Activated CD8-positive, alpha-beta T cell treated with anti-CD3 and anti-CD28 coated beads for 36 hours (primary cell): ENCODE measurements around the gene HTRA1. TPM values are rescaled to one million over a fixed set of nuclear protein-coding genes. Genes with fewer than 3 reads are reported as not detected.

Source experiments
- ATAC-seq: fragments of 200-7000 bp; cut with Tn5 transposase; one replicate; pipeline ENCODE4 v1.10.0; 2021; ENCODE audit warnings: mild to moderate bottlenecking, moderate library complexity
- CTCF ChIA-PET: fragments of 350-600 bp; sonication (Branson Sonifier 250); formaldehyde crosslinking; loops from one replicate; lab custom pipeline; 2021; ENCODE audit warnings: antibody characterized with exemption; lab: Charles Lee
- POLR2A ChIA-PET: fragments of 350-600 bp; sonication (Branson Sonifier 250); formaldehyde crosslinking; loops from one replicate; lab custom pipeline; 2021; ENCODE audit warnings: antibody characterized with exemption; lab: Charles Lee
- DNase-seq: peaks from one replicate; pipeline ENCODE4 v3.0.0-alpha.2; 2020
- H3K27ac Mint-ChIP-seq: one replicate; pipeline ENCODE4 v1.8.0; 2021; ENCODE audit warnings: mild to moderate bottlenecking, mixed read lengths
- H3K27me3 Mint-ChIP-seq: one replicate; pipeline ENCODE4 v1.8.0; 2021; ENCODE audit warnings: mixed read lengths
- H3K36me3 Mint-ChIP-seq: one replicate; pipeline ENCODE4 v1.8.0; 2021; ENCODE audit warnings: low read depth, mixed read lengths
- H3K4me1 Mint-ChIP-seq: one replicate; pipeline ENCODE4 v1.8.0; 2021; ENCODE audit warnings: low read depth, mixed read lengths
- H3K4me3 Mint-ChIP-seq: one replicate; pipeline ENCODE4 v1.8.0; 2021; ENCODE audit warnings: mild to moderate bottlenecking, moderate library complexity, mixed read lengths
- H3K9me3 Mint-ChIP-seq: one replicate; pipeline ENCODE4 v1.8.0; 2021; ENCODE audit warnings: mixed read lengths
- intact Hi-C: fragments of 100-400 bp; cut with micrococcal nuclease; formaldehyde crosslinking; loops from one replicate; pipeline ENCODE4 v1.10.0; 2022
- total RNA-seq, 2 experiments: library from RNA; stranded (reverse); gene quantifications; one replicate each; pipeline ENCODE4 v1.2.3, GENCODE V29; 2021
- TF ChIP-seq, protein P1 (sequence below): fragments of 200-600 bp; IDR thresholded peaks from one replicate; pipeline ENCODE4 v1.8.0; 2022; ENCODE audit warnings: antibody characterized with exemption, mild to moderate bottlenecking

The HTRA1 gene
- total RNA-seq, 2 experiments from 2014 or later: not detected

DNA sequence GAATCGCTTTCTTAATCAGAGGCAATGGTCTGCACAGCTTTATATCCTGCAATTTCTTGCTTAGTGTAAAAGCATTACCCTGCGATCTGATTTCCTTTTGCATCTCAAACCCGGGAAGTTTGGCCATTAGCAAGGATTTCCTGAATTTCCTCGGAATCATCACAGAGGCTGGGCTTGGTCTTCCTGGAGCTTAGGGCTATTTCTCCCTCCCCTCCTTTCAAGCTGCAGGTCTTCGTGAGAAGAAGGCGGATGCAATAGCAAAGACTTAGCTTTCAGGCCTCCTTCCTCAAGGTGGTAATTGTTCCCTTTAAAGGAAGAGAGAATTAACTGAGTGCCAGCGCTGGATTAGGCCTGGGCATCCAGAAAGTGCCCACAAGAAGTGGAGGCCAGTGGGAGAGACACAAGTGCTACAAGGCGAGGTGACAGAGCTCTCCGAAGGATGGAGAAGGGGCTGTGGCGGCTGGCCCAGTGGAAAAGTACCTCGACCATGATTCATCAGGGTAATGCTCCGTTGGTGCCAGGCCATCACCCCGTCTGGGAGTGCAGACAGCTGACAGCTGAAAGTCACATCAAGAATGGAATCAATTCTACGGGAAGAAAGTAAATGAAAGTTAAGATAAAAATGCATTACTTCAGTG lies 10.9 kb upstream of the HTRA1 start:
- H3K27ac Mint-ChIP-seq: no peak overlapping the region
- TF ChIP-seq, protein P1, sequence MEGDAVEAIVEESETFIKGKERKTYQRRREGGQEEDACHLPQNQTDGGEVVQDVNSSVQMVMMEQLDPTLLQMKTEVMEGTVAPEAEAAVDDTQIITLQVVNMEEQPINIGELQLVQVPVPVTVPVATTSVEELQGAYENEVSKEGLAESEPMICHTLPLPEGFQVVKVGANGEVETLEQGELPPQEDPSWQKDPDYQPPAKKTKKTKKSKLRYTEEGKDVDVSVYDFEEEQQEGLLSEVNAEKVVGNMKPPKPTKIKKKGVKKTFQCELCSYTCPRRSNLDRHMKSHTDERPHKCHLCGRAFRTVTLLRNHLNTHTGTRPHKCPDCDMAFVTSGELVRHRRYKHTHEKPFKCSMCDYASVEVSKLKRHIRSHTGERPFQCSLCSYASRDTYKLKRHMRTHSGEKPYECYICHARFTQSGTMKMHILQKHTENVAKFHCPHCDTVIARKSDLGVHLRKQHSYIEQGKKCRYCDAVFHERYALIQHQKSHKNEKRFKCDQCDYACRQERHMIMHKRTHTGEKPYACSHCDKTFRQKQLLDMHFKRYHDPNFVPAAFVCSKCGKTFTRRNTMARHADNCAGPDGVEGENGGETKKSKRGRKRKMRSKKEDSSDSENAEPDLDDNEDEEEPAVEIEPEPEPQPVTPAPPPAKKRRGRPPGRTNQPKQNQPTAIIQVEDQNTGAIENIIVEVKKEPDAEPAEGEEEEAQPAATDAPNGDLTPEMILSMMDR: no peak
- H3K4me3 Mint-ChIP-seq: no peak overlapping the region
- H3K36me3 Mint-ChIP-seq: no peaks in the 10 kb centered on the region
- CTCF ChIA-PET: interaction anchor here (1.1 to 2.0 kb wide), 3 partner anchors 15 to 142 kb away, joined by 3 to 10 read pairs (median 3); no protein-coding TSS in a partner anchor
- DNase-seq (no peak), ATAC-seq (no peak)
- POLR2A ChIA-PET: no interaction called here
- H3K27me3 Mint-ChIP-seq: peaks cover 7% of the 10 kb centered on the region
- intact Hi-C loops: loop anchor here (10.0 kb wide), 1 partner anchor 114 kb away; the partner anchor contains the start of gene DMBT1
- no peaks in the 10 kb centered on the region for H3K4me1 Mint-ChIP-seq
- H3K9me3 Mint-ChIP-seq: no peaks in the 10 kb centered on the region

DNA sequence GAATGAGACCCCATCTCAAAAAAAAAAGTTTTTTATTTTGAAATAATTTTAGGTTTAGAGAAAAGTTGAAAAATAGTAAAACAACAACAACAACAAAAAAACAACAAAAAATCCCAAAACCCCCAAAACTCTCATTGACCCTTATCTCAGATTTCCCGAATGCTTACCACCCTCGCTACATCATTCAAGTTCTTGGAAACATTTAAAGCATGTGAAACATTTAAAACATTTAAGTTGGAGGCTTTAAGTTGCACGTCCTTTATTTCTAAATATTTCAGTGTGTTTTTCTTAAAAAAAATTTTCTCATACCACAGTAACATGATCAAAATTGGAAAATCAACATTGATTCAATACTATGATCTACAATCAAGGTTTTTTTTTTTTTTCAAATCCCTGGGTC lies 7.3 kb upstream of the HTRA1 start:
- DNase-seq: no peak
- TF ChIP-seq, protein P1: no peak
- ATAC-seq: no peak
- intact Hi-C loops: loop anchor here (10.0 kb wide), 1 partner anchor 111 kb away; the partner anchor contains the start of gene DMBT1
- Mint-ChIP-seq H3K4me3 (no peak overlapping the region), H3K36me3 (no peaks in the 10 kb centered on the region), H3K27me3 (peaks cover 26% of the 10 kb centered on the region), H3K9me3 (no peaks in the 10 kb centered on the region), H3K4me1 (no peaks in the 10 kb centered on the region), H3K27ac (no peak overlapping the region)
- ChIA-PET POLR2A (interaction anchor here (0.6 kb wide), 1 partner anchor 530 kb away, joined by 3 read pairs; no protein-coding TSS in a partner anchor), CTCF (interaction anchor here (3.1 kb wide), 1 partner anchor 112 kb away, joined by 12 read pairs; no protein-coding TSS in a partner anchor)

DNA sequence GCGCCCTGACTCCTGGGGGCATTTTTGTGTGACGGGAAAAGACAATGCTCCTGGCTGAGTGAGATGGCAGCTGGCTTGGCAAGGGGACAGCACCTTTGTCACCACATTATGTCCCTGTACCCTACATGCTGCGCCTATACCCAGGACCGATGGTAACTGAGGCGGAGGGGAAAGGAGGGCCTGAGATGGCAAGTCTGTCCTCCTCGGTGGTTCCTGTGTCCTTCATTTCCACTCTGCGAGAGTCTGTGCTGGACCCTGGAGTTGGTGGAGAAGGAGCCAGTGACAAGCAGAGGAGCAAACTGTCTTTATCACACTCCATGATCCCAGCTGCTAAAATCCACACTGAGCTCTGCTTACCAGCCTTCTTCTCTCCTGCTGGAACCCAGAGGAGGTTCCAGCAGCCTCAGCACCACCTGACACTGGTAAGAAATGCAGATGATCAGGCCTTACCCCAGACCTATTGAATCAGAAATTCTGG lies 6.7 kb upstream of the HTRA1 start, which contains the start of gene ARMS2:
Gene ARMS2, plus strand, starts transcription at position 51 of the 478 bp plus-strand sequence. Its CDS starts 75 bp downstream, at position 126.
- Mint-ChIP-seq H3K36me3 (no peaks in the 10 kb centered on the region), H3K27me3 (peaks cover 32% of the 10 kb centered on the region), H3K4me1 (no peaks in the 10 kb centered on the region), H3K9me3 (no peaks in the 10 kb centered on the region), H3K27ac (no peak within 1 kb of the TSS), H3K4me3 (no peak within 1 kb of the TSS)
- ATAC-seq (no peak), DNase-seq (no peak)
- CTCF ChIA-PET: interaction anchor here (3.1 kb wide), 1 partner anchor 111 kb away, joined by 12 read pairs; no protein-coding TSS in a partner anchor
- TF ChIP-seq, protein P1: no peak
- intact Hi-C loops: loop anchor here (10.0 kb wide), 1 partner anchor 110 kb away; the partner anchor contains the start of gene DMBT1
- POLR2A ChIA-PET: no interaction called here

DNA sequence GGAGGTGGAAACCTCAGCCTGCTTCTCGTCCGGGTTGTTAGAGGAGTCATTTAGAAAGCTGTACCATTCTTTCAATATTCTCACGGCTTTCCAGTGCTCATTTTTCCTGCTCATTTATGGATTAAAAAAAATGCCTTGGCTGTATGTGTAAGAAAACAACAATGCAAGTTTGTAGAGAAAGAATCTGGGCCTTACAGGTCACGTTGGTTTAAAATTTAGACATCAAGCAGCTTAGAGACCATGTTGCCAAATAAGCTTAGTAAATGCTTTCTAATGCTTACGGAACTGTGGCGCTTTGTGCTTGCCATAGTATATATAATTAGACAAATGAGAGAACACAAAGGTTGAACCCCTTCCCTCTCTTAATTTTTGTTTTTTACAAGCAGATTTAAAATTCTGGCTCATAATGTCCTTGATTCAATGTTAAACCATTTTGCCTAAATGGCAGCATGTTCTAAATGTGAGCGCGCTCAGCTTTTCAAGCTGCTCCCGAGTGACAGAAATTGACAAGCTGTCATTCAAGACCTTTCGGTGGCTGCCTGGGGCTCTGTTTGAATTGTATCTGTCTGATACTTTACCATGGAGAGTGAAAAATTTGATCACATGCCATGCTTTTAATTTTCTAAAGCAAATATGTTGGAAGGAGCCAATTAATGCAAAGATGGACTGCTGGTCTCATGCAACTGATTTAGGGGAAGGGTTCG lies 5.8 kb upstream of the HTRA1 start:
- CTCF ChIA-PET: interaction anchor here (1.2 to 3.1 kb wide), 2 partner anchors 20 to 110 kb away, joined by 4 to 12 read pairs; no protein-coding TSS in a partner anchor
- DNase-seq (no peak), ATAC-seq (no peak)
- Mint-ChIP-seq H3K27me3 (peaks cover 37% of the 10 kb centered on the region), H3K36me3 (no peaks in the 10 kb centered on the region), H3K4me3 (no peak overlapping the region), H3K4me1 (no peaks in the 10 kb centered on the region), H3K27ac (no peak overlapping the region), H3K9me3 (no peaks in the 10 kb centered on the region)
- intact Hi-C loops: loop anchor here (10.0 kb wide), 1 partner anchor 109 kb away; the partner anchor contains the start of gene DMBT1
- TF ChIP-seq, protein P1: no peak
- POLR2A ChIA-PET: no interaction called here
